ENCODE data around the gene MTUS2.

MTUS2 gene

GRCh38 chr13:29266756-29267733 is 446.9 kb downstream of the MTUS2 start:
- no peak for DNase-seq

DNA sequence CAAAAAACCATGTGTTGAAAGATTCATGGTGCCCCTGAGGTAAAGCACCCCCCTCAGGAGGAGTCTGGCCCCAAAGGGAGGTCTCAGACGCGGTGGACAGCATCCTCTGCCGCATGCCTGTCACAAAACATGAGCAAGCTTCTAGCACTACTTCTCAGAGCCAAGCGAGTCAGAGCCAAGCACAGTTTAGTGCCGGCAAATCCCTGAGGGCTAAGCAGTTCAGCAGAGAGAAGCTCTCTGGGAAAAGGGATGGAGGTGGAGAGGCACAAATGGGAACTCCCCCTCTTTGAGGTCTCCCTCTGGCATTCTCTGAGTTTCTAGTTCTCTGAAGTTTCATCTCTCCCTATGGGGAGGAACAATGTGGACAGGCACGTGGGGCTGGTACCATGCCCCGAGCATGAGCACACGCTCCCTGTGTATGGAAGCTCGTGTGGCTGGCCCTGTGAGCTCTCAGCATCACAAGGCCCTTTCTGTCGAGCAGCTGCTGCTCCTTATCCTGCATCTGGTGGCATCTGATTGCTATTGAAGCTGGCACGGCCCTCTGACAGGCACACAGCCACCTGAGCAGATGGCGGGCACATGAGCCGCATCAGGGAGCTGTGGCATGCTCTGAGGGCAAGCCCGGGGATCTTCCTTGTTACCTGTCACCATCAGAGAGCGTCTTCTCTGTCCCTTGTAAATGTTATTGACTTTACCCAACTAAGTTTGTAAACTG is 450.3 kb downstream of the MTUS2 start:
- no peak for DNase-seq

GRCh38 chr13:29271606-29272005 is 451.5 kb downstream of the MTUS2 start:
- no peak for DNase-seq

DNA sequence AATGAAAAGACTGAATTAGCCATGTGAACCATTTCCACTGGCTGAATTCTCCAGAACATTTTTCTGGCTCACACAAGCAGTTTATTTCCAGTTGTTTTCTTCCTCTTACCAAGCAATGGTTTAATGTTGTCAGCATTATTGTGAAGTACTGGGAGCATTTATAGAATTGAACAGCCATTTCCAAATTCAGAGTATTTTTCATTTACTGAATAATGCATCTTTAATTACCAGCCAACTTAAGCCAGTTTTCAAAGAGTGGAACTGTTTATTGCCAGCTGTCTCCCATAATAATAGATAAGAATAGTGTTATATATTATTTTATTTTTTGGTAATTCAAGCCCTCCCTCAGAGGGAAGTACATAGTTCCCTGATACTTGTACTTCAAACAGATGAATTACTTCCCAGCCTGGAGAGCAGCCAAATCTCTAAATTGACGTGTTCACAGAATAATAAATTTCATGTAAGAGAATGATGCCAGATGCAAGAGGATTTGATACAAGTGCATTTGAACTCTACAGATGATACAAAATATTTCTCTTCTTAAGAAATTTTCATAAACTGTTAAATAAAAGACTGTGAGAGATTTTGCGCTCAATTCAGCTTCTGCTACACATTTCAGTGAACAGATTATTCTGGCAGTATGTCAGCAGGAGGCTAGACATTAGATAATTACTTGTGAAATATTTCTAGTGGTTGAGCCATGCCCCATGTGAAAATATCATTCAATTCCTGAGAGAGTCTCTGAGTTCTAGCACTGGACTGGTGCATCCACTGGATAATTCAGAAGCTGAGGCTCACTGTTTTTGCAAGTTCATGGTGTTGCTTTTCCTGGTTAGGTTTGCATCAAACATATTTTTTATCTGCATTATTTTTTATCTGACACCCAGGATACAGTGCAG is 459.5 kb downstream of the MTUS2 start:
- no peak for DNase-seq

GRCh38 chr13:29281932-29282495 is 461.9 kb downstream of the MTUS2 start:
- DNase-seq: no peak

GRCh38 chr13:29284726-29285125 is 464.6 kb downstream of the MTUS2 start:
- no peak for DNase-seq

DNA sequence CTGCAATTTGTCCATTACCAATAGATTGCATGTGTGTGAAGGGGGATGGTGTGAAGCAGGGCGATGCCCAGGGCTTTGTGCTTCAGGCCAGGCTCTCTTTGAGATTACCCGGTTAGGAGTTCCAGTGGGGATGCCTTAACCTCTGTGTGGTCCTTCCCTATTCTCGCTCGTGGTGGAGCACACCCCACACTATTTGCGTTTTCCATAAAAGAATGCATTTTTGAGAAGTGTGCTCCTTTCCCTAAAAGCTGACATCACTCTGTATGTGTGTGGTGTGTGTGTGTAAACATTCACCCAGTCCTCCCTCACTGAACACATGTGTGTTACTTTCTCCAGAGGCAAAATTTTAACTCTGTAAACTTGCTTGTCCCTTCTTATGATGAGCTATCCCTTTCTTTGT is 467.1 kb downstream of the MTUS2 start:
- DNase-seq: no peak

- DNase-seq: no peak
These were observed 471.9 kb downstream of the MTUS2 start for GRCh38 chr13:29292045-29292444.

- DNase-seq: no peak
These were observed 474.7 kb downstream of the MTUS2 start for GRCh38 chr13:29294821-29295220.

DNA sequence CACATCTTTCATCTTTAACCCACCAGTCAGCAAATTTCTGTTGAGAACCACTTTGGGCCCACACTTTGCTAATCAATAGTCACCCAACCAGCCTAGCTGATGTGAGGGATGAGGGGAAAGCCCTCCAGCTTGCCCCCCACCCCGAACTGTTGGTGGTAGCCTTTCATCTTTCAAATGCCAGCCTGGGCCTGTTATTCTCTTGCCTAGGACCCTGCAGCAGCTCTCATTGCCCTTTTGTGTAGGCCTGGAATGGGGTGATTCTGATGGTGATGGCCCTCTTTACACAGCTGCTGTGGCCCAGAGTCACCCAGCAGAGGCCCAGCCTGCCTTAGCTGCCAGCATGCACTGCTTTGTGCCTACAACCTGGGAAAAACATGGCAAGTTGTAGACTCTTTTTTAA is 480.9 kb downstream of the MTUS2 start:
- no peak for DNase-seq

GRCh38 chr13:29304148-29304547 is 484.0 kb downstream of the MTUS2 start:
- DNase-seq: no peak

DNA sequence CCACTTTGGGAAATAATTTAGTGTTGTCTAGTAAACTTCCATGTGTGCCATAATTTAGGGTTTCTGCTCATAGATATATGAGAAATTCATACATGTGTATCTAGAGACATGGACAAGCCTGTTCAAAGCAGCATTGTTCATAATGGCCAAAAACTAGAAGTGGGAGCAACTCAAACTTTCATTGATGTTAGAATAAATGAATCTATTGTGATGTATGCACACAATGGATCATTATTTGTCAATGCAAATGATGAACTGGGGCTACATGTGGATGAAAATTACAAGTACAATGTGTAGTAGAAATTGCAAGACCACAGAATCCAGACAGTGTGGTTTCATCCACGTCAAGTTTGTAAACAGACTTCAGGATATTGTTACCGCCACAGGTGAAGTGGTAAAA is 490.7 kb downstream of the MTUS2 start:
- no peak for DNase-seq

DNA sequence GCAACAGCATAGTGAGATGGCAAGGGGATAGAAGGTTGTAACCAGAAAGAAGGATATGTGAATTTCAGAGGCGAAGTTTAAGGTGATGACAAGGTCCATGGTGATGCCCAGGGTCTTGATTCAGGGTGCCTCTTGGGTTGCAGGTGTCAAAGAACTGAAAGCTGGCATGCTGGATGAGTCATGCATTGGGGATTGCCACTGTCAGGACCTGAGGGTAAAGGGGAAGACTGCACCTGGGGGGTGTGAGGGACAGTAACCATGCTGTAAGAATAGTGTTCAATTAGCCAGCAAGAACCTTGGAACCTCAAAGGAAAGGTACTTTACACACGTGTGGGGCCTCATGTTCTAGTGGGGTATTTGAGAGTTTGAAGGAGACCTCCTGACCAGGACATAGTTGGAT is 495.7 kb downstream of the MTUS2 start:
- no peak for DNase-seq

DNA sequence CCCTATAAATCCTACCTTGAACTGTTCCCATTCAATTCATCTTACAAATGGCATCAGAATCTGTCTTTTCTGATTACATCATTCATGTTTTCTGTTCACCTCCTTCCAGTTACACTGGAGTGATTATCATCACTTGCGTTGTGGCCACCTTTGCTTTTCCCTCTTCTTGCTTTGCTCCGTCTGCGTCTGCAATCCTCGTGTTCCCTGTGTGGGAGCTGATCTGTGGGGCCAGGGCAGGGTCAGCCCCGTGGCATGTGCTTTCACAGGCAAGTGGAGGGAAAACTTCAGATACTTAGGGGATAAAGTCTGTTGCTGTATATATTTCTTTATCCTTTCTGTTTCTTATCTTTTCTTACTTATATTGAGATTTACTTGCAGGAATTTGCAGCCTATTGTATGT is 497.7 kb downstream of the MTUS2 start:
- no peak for DNase-seq

- DNase-seq: no peak
These were observed 498.6 kb downstream of the MTUS2 start for GRCh38 chr13:29318741-29319140.

DNA sequence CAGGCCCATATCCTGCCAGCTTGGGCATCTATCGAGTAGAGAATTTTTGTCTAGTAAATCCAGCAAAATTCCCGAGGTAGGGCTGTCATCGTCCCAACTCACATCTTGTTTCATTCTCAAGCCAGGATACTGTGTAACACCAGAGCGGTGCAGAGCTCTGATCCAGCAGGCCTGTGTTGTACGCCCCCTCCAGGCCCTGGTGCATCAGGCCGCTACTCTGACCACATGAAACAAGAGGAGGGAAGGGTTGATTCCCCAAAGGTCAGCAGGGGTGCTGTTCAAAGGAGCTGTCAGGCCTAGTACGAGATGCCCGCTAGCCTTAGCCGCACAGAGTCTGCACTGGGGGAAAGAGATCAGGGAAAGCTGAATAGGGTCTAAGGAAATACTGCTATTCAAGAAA is 499.3 kb downstream of the MTUS2 start:
- DNase-seq: no peak

DNA sequence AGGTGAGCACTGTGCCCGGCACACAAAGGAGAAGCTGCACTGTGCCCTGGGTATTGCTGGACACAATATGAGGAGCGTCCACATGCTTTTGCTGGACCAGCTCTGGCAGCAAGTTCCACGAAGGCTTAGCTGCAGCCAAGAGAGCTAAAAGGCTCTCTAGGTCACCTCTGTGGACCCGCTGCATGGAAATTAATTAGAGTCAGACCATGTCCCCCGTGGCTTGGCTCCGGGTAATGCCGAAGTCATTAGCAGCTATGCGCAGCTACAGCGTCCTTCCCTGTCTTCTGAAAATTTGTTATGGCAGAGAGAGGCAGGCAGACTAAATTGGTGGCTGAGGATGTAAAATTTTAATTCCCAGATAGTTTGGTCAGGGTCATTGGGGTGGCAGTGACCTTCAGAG is 503.8 kb downstream of the MTUS2 start:
- DNase-seq: no peak

DNA sequence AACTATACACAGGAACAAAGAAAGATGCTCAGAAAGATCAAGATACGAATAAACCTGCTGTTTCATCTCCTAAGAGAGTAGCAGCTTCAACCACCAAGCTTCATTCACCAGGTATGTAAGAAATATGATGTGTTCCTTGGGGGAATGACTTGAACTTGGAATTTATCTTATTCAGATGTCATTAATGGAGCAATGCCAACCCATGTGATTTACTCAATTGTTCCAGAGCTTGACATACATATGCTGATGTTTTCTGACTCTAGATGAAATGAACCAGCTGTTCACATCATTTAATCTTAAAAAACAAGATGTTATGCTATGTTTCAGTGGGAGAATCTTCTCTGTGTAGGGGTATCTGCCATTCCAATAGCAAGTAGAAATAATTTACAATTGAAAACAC is 504.5 kb downstream of the MTUS2 start:
- no peak for DNase-seq

GRCh38 chr13:29328501-29328900 is 508.4 kb downstream of the MTUS2 start:
- no peak for DNase-seq

- no peak for DNase-seq
These were observed 516.2 kb downstream of the MTUS2 start for GRCh38 chr13:29336356-29336755.

- no peak for DNase-seq
These were observed 519.5 kb downstream of the MTUS2 start for GRCh38 chr13:29339386-29340272.

Measured in NCI-H1092 treated with DMSO at 0.1 percent for 48 hours (cell line).